D721Med (cell line): Measurements from ENCODE around the gene IGSF10.
A peak's percentile ranks its signal among the peaks of the same experiment; 100 is the strongest.

Experiments
- DNase-seq: peaks from one replicate; pipeline ENCODE4 v3.0.0; 2011; ENCODE audit warnings: low spot score; ENCODE audit not compliant: insufficient read length
- FAIRE-seq: peaks from 2 replicates; lab custom pipeline; 2011; peaks lifted over from hg19 to GRCh38; lab: Jason Lieb, UNC
- TF ChIP-seq, protein P1 (sequence below): IDR thresholded peaks from 2 replicates; pipeline ENCODE4 v1.5.1; 2012; ENCODE audit warnings: mild to moderate bottlenecking, control low read depth; ENCODE audit not compliant: insufficient read depth; ENCODE audit errors: missing control alignments

Gene IGSF10

GRCh38 chr3:151477591-151478334 is 16.9 kb upstream of the IGSF10 start:
- DNase-seq (no peak), FAIRE-seq (no peak)
- TF ChIP-seq, protein P1, sequence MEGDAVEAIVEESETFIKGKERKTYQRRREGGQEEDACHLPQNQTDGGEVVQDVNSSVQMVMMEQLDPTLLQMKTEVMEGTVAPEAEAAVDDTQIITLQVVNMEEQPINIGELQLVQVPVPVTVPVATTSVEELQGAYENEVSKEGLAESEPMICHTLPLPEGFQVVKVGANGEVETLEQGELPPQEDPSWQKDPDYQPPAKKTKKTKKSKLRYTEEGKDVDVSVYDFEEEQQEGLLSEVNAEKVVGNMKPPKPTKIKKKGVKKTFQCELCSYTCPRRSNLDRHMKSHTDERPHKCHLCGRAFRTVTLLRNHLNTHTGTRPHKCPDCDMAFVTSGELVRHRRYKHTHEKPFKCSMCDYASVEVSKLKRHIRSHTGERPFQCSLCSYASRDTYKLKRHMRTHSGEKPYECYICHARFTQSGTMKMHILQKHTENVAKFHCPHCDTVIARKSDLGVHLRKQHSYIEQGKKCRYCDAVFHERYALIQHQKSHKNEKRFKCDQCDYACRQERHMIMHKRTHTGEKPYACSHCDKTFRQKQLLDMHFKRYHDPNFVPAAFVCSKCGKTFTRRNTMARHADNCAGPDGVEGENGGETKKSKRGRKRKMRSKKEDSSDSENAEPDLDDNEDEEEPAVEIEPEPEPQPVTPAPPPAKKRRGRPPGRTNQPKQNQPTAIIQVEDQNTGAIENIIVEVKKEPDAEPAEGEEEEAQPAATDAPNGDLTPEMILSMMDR = no peak

- no peak for FAIRE-seq
- TF ChIP-seq, protein P1 = no peak
- no peak for DNase-seq
These were observed 15.6 kb upstream of the IGSF10 start for GRCh38 chr3:151476344-151477018.

DNA sequence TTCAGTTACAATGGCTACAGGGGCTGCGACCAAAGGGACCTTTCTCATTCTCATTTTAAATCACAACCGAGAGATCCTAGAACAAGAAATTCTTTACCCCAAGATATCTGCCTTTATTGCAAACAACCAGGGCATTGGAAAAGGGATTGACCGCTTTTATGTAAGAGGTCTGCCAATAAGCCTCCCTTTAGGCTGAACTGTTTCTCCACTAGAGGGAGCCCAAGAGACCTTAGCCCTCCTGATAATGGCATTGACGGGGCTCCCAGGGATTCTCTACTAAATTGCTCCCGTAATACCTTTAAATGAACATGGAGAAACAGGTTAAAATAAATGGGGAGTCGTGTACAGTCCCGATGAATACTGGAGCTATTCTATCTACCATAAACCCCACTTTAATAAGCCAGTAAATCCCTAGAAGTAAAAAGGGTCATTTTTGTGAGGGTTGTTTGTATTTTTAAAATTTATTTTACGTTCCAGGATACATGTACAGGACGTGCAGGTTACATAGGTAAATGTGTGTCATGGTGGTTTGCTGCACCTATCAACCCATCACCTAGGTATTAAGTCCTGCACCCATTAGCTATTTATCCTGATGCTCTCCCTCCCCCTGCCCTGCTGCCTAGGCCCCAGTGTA is 7.5 kb upstream of the IGSF10 start:
- no peak for DNase-seq
- TF ChIP-seq, protein P1 = peak; percentile 85
- FAIRE-seq = no peak

DNA sequence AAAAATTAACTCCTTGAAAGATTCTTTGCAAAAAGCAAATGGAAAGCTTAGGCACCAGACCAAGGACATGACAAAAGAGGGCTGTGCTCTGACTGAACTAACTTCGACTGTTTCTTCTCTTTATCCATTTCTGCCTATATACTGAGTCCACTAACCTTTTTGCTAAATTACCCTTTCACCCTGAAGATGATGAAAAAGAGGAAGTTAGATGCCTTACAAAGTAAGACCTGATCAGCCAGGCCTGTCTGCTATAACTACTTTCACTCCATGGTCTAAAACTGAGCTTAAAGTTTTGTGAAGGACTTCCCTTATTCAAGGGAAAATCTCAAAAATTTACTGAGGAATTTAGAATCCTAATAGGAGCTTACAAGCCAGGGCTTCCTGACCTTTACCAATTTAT is 6.2 kb upstream of the IGSF10 start:
- no peak for FAIRE-seq
- TF ChIP-seq, protein P1 = no peak
- DNase-seq = no peak

GRCh38 chr3:151462991-151463390 is 2.1 kb upstream of the IGSF10 start:
- TF ChIP-seq, protein P1 = no peak
- FAIRE-seq = no peak
- no peak for DNase-seq

GRCh38 chr3:151462278-151462780 is 1.5 kb upstream of the IGSF10 start:
- TF ChIP-seq, protein P1 = no peak
- FAIRE-seq (no peak), DNase-seq (no peak)
